Stimulated activated naive CD8-positive, alpha-beta T cell treated with anti-CD3 and anti-CD28 coated beads, Interleukin-15, amount 100 ng/mL, for 72 hours (primary cell): ENCODE measurements around the gene PLA2G1B.

Source experiments
- ATAC-seq: fragments of 150-1000 bp; cut with Tn5 transposase; 2 replicates; pipeline ENCODE4 v1.10.0; 2021; ENCODE audit warnings: mild to moderate bottlenecking, moderate library complexity
- DNase-seq, 2 donors: peaks; one replicate each; pipeline ENCODE4 v3.0.0; 2021 to 2022
- H3K27ac Mint-ChIP-seq, 2 donors: one replicate each; pipeline ENCODE4 v1.8.0; 2022; ENCODE audit warnings: mild to moderate bottlenecking in 2 of 2, mixed read lengths in 2 of 2, moderate library complexity in 2 of 2
- H3K27me3 Mint-ChIP-seq: one replicate; pipeline ENCODE4 v1.8.0; 2022; ENCODE audit warnings: mixed read lengths
- H3K4me1 Mint-ChIP-seq: one replicate; pipeline ENCODE4 v1.8.0; 2022; ENCODE audit warnings: mild to moderate bottlenecking, mixed read lengths
- H3K4me3 Mint-ChIP-seq, 2 donors: one replicate each; pipeline ENCODE4 v1.8.0; 2022; ENCODE audit warnings: mild to moderate bottlenecking in 2 of 2, mixed read lengths in 2 of 2, moderate library complexity in 1 of 2
- H3K9me3 Mint-ChIP-seq, 2 donors: one replicate each; pipeline ENCODE4 v1.8.0; 2022; ENCODE audit warnings: mixed read lengths in 2 of 2

The PLA2G1B gene

DNA sequence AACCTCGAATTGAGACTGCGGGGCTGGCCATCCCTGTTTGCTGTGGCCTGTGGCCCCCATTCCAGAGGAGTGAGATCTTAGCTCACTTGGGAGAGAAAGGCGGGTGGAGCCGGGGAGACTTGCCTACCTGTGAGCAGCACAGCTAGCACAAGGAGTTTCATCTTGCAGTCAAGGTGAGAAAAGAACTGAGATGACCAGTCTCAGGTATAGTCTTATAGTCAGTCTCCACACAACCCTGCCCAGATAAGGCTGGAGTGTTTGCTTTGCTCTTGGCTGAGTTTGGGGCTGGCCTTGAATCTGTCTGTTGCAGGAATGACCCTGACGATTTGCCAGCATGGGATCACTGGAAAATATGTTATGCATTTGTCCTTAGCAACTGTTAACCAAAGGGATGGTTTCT is at the start of gene PLA2G1B:
Gene PLA2G1B (minus strand): TSS at position 187 of the 400 bp plus-strand sequence. CDS start 26 bp downstream, at position 161.
- Mint-ChIP-seq H3K4me3 (no peak within 1 kb of the TSS), H3K4me1 (peaks cover 12% of the 10 kb centered on the region), H3K9me3 (no peaks in the 10 kb centered on the region), H3K27ac (no peak within 1 kb of the TSS), H3K27me3 (peaks cover 10% of the 10 kb centered on the region)
- DNase-seq (no peak), ATAC-seq (no peak)

- Mint-ChIP-seq H3K4me3 (no peak overlapping the region), H3K27me3 (peaks cover 72% of the 10 kb centered on the region), H3K27ac (no peak overlapping the region), H3K4me1 (no peaks in the 10 kb centered on the region), H3K9me3 (no peaks in the 10 kb centered on the region)
- ATAC-seq (no peak), DNase-seq (no peak)
Measured at GRCh38 chr12:120376934-120377572, 49.5 kb upstream of the PLA2G1B start.

DNA sequence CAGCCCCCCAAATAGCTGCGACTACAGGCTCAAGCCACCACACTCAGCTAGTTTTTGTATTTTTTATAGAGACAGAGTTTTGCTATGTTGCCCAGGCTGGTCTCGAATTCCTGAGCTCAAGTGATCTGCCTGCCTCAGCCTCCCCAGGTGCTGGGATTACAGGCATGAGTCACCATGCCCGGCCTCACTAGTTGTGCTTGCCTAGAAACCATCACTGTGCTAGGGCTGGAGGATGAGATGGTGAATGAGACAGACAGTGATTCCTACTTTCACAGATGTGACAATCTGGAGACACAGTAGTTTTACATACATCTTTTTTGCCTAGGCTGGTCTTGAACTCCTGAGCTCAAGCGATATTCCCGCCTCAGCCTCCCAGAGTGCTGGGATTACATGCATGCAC is 48.8 kb upstream of the PLA2G1B start:
- H3K27me3 Mint-ChIP-seq = peaks cover 72% of the 10 kb centered on the region
- DNase-seq (no peak), ATAC-seq (no peak)
- H3K4me3 Mint-ChIP-seq = no peak overlapping the region
- no peak overlapping the region for H3K27ac Mint-ChIP-seq
- H3K4me1 Mint-ChIP-seq = no peaks in the 10 kb centered on the region
- H3K9me3 Mint-ChIP-seq = no peaks in the 10 kb centered on the region

DNA sequence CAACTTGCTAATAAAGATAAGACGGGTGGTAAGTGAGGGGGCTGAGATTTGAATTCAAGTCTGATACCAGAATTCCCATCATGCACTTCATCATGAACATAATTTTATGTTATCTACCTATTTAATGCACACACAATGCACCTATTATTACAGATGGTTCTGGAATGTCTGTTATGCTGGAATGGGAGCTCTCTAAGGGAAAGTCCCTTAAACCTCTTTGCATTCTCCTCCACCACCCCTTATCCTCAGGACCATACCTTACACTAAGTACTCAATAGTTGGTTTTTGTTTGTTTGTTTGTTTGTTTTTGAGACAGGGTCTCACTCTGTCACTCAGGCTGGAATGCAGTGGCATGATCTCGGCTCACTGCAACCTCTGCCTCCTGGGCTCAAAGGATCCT is 48.4 kb upstream of the PLA2G1B start:
- ATAC-seq (no peak), DNase-seq (no peak)
- H3K4me1 Mint-ChIP-seq = peaks cover 3% of the 10 kb centered on the region
- no peak overlapping the region for H3K27ac Mint-ChIP-seq
- no peaks in the 10 kb centered on the region for H3K9me3 Mint-ChIP-seq
- H3K4me3 Mint-ChIP-seq = no peak overlapping the region
- peaks cover 72% of the 10 kb centered on the region for H3K27me3 Mint-ChIP-seq

DNA sequence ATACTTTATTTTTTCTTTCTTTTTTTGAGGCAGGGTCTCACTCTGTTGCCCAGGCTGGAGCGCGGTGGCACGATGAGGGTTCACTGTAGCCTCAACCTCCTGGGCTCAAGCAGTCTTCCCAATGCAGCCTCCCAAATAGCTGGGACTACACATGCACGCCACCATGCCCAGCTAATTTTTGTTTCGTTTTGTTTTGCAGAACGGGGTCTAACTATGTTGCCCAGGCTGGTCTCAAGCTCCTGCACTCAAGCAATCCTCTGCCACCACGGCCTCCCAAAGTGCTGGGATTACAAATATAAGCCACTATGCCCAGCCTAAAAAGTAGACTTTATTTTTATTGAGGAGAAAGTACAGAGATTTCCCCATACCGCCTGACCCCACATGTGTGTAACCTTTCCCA is 46.1 kb upstream of the PLA2G1B start:
- no peak overlapping the region for H3K27ac Mint-ChIP-seq
- peaks cover 16% of the 10 kb centered on the region for H3K4me1 Mint-ChIP-seq
- ATAC-seq = no peak

DNA sequence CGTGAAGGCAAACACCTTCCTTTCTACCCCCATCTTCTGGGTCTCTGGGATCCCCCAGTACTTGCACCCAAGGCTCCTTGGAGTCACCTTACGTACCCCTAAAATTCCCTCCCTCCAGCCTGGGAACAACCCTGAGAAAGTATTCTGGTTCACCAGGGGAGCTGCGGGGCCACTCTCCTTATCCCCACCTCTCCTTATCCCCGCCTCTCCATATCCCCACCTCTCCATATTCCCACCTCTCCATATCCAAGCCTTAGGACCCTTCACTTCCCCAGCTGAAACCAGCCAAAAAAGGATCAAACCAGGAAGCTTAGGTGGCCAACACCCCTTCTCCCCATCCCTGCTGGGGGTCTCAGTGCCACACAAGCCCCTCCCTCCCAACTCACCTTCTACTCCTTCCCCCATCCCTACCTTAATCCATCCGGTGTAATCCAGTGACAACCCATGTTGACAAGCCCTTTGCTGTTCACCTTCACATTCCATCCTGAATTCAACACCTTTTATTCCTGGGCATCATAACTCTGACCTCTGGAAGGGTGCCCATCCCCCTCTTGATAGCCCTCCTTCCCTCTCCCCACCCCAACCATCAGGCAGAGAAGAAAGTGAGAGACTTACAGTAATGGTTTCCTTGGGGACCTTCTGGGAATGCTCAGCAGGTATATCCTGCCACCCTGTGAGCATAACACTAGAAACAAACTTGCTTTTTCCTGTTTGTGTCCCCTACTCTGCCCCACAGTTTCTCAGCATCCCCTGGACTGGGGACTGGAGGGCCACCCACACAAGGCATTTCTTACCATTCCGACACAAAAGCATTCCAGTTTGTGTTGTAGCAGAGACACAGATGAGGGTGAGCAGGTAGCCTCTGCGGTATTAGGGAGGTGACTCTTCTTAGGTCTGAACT is 43.0 kb upstream of the PLA2G1B start:
- H3K27me3 Mint-ChIP-seq = peaks cover 87% of the 10 kb centered on the region
- peak overlapping the region in 1 of 2 donors; percentile 28 for H3K27ac Mint-ChIP-seq
- DNase-seq (no peak), ATAC-seq (no peak)
- H3K4me3 Mint-ChIP-seq = peak overlapping the region; percentile 55 to 66
- peaks cover 36% of the 10 kb centered on the region for H3K4me1 Mint-ChIP-seq
- H3K9me3 Mint-ChIP-seq = no peaks in the 10 kb centered on the region

More for the DNA sequence above, 46.1 kb upstream of the PLA2G1B start:
- no peak overlapping the region for H3K4me3 Mint-ChIP-seq
- H3K27me3 Mint-ChIP-seq = peaks cover 79% of the 10 kb centered on the region
- no peak for DNase-seq
- no peaks in the 10 kb centered on the region for H3K9me3 Mint-ChIP-seq

GRCh38 chr12:120369603-120370342 is 42.2 kb upstream of the PLA2G1B start:
- Mint-ChIP-seq H3K4me1 (peaks cover 36% of the 10 kb centered on the region), H3K27me3 (peaks cover 87% of the 10 kb centered on the region), H3K9me3 (no peaks in the 10 kb centered on the region), H3K4me3 (peak overlapping the region; percentile 55 to 66), H3K27ac (peak overlapping the region; percentile 12 to 27)
- ATAC-seq = no peak
- DNase-seq = no peak

DNA sequence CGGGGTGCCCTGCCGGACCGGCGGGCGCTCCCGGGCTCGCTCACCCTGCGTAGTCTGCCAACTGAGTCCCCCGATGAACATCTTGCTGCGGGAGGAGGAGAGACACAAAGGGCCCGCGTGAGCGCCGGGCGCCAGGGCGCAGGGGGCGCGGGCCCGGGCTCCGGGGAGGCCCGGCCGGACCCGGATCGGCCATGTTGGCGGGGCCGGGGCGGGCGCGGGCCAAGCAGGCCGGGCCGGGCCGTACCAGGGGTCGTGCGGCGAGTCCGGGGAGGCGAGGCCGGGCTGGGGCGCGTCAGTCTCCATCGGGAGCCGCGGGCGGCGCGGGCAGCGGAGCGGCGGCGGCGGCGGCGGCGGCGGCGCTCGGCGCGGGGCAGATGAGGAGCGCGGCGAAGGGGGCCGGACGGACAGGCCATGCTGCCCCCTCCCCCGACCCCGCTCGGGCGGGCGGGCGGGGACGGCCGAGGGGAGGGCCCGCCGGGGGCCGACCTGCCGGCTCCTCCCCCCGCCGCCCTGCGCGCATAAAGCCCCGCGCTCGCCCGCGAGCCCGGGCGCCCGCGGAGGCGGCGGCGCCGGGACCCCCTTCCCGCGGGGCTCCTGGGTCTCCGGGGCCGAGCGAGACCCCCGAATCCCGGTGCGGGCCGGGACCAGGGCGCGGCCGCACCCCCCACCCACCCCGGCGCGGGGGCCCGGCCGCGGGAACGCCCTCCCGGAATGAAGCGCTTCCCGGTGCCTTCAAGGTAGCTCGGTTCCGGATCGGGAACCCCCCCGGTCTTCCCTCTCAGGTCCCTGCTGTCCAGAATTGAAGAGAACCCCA is 41.4 kb upstream of the PLA2G1B start, which contains the start of gene MSI1:
Gene MSI1 (minus strand): TSS at position 376 of the 814 bp plus-strand sequence. CDS start 73 bp downstream, at position 303.
- DNase-seq (peak in 1 of 2 donors; percentile 25), ATAC-seq (peak; percentile 49)
- peaks cover 36% of the 10 kb centered on the region for H3K4me1 Mint-ChIP-seq
- peak within 1 kb of the TSS; percentile 76 to 87 for H3K4me3 Mint-ChIP-seq
- peak within 1 kb of the TSS; percentile 12 to 27 for H3K27ac Mint-ChIP-seq
- H3K27me3 Mint-ChIP-seq = peaks cover 87% of the 10 kb centered on the region
- no peaks in the 10 kb centered on the region for H3K9me3 Mint-ChIP-seq

- Mint-ChIP-seq H3K27me3 (peaks cover 90% of the 10 kb centered on the region), H3K4me1 (peaks cover 36% of the 10 kb centered on the region), H3K9me3 (no peaks in the 10 kb centered on the region), H3K27ac (peak overlapping the region; percentile 69 to 91), H3K4me3 (peak overlapping the region; percentile 76 to 87)
- DNase-seq (peak; percentile 20 to 45), ATAC-seq (peak; percentile 62)
Measured at GRCh38 chr12:120367924-120368788, 40.6 kb upstream of the PLA2G1B start.

DNA sequence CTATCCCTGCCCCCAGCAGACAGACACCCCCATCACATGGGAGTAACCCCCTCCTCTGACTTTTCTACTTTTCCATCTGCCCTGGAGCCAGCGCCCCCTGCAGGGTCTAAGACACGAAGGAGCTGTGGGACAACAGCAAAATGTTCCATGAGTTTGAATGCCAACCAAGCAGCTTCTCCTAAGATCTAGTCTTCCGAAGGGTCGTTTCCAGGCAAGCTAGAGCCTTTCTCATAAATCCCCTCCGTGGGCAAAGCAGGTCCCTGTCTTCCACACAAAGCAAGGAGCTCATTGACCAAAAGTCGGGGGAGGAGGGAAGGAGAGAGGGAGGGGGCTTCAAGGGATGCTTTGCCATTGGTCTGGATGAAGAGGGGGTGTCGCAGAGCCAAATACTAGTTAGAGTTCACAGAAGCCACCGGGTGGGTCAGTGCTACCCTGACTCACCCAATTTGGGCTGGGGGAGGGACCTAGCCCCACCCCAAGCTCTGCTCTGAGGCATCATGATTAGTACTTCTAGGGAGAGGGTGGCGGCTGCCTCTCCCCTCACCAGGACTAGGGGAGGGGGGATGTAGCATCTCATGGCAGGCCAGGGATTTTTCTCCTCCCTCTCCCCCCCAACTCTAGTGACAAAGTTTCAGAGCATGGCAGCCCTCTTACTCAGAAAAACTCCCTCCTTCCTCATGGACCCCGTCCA is 39.8 kb upstream of the PLA2G1B start:
- Mint-ChIP-seq H3K27me3 (peaks cover 90% of the 10 kb centered on the region), H3K4me1 (peaks cover 37% of the 10 kb centered on the region), H3K27ac (peak overlapping the region; percentile 69 to 91), H3K4me3 (peak overlapping the region; percentile 76 to 87), H3K9me3 (no peaks in the 10 kb centered on the region)
- ATAC-seq (peak; percentile 34), DNase-seq (no peak)

GRCh38 chr12:120366845-120367232 is 39.3 kb upstream of the PLA2G1B start:
- peaks cover 42% of the 10 kb centered on the region for H3K4me1 Mint-ChIP-seq
- DNase-seq = no peak
- no peaks in the 10 kb centered on the region for H3K9me3 Mint-ChIP-seq
- H3K27me3 Mint-ChIP-seq = peaks cover 90% of the 10 kb centered on the region
- no peak overlapping the region for H3K27ac Mint-ChIP-seq
- ATAC-seq = no peak
- peak overlapping the region in 1 of 2 donors; percentile 50 for H3K4me3 Mint-ChIP-seq

DNA sequence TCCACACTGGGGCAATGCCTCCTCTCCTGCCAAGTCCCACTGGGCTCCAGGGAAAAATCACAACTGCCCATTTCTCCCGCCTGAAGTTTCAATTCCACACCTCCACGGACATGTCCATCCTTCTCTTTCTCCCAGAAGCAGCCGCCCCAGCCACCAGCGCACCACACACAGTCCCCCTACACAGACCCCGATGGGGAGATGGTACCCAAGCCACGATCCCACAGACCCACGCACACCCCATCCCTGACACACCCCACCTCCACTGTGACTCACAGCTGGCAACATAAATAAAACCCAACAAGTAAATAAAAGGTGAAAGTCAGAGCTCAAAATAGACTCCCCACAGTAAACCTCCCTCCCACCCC is 38.7 kb upstream of the PLA2G1B start:
- H3K27ac Mint-ChIP-seq = no peak overlapping the region
- no peak for ATAC-seq
- no peak overlapping the region for H3K4me3 Mint-ChIP-seq
- no peaks in the 10 kb centered on the region for H3K9me3 Mint-ChIP-seq
- DNase-seq = no peak
- H3K4me1 Mint-ChIP-seq = peaks cover 46% of the 10 kb centered on the region
- H3K27me3 Mint-ChIP-seq = peaks cover 90% of the 10 kb centered on the region

DNA sequence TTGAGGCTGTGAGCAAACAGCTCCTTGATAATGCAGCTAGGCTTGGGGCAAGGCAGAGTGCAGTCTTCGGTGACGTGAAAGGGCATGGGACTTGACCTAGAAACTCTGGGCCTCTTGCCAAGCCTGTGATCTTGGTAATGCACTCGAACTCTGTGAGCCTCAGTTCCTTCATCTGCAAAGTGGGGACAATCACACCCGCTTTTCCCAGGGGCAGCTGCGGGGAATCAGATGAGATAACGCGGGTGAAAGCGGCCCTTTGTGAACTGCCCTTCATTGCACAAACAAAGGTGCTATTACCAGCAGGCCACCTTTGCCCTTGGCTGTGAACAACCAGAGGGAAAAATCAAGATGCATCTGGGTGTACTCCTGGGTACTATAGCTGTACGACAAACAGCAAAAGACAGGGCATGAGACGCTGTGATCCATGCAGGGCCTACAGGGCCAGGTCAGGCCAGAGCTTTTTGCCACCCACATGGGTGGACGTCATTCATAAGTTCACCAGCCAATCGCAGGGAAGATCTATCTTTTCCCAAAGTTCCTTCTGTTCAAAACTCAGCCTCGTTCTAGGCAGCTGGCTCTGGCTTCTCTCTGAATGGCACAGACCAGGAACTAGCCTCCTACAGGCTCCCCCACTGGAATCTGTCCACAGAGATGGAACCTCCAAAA is 38.2 kb upstream of the PLA2G1B start:
- no peaks in the 10 kb centered on the region for H3K9me3 Mint-ChIP-seq
- H3K27ac Mint-ChIP-seq = no peak overlapping the region
- DNase-seq (no peak), ATAC-seq (no peak)
- no peak overlapping the region for H3K4me3 Mint-ChIP-seq
- peaks cover 90% of the 10 kb centered on the region for H3K27me3 Mint-ChIP-seq
- peaks cover 42% of the 10 kb centered on the region for H3K4me1 Mint-ChIP-seq
